ENCODE measurements around the gene SPAG16.

SPAG16 gene

GRCh38 chr2:214019229-214019972 is 735.1 kb downstream of the SPAG16 start:
- WGBS (ENCODE audit: extremely low coverage, insufficient coverage, low lambda C conversion rate): no CpG with 5 or more reads among the region's 3 CpGs
- no peak overlapping the region for H3K4me3 ChIP-seq (ENCODE audit: low read length)
- no peak overlapping the region for H3K4me2 ChIP-seq (ENCODE audit: low read length)
- no peaks in the 10 kb centered on the region for H3K27me3 ChIP-seq (ENCODE audit: insufficient read depth, low read length, poor library complexity)
- DNase-seq: no peak
- H3K36me3 ChIP-seq (ENCODE audit: control insufficient read depth, insufficient read depth, low read length): no peaks in the 10 kb centered on the region
- no peak overlapping the region for H3K27ac ChIP-seq (ENCODE audit: low read depth, low read length)
- H2BK15ac ChIP-seq (replicated peaks; ENCODE audit: low read depth): no peak overlapping the region
- H3K56ac ChIP-seq (ENCODE audit: low read length): no peak overlapping the region
- no peak overlapping the region for H3K4ac ChIP-seq (ENCODE audit: low read depth, low read length)
- no peak overlapping the region for H3K9ac ChIP-seq (ENCODE audit: low read length)
- no peak overlapping the region for H2BK5ac ChIP-seq (ENCODE audit: low read length)
- no peaks in the 10 kb centered on the region for H3K79me1 ChIP-seq (ENCODE audit: low read length)
- H3K79me2 ChIP-seq (ENCODE audit: control insufficient read depth, insufficient read depth, low read length): no peaks in the 10 kb centered on the region
- no peak overlapping the region for H3K18ac ChIP-seq (ENCODE audit: low read length)
- no peak overlapping the region for H3K23ac ChIP-seq (ENCODE audit: low read length)
- no peak overlapping the region for H4K5ac ChIP-seq (ENCODE audit: low read length)
- H2BK120ac ChIP-seq (ENCODE audit: low read depth, low read length): no peak overlapping the region
- H4K8ac ChIP-seq (ENCODE audit: low read depth, low read length): no peak overlapping the region
- no peak overlapping the region for H2AK5ac ChIP-seq (ENCODE audit: low read length)
- no peaks in the 10 kb centered on the region for H3K4me1 ChIP-seq (ENCODE audit: control insufficient read depth, low read depth, low read length)

- no CpG with 5 or more reads among the region's 4 CpGs for WGBS (ENCODE audit: extremely low coverage, insufficient coverage, low lambda C conversion rate)
- no peak overlapping the region for H2BK15ac ChIP-seq (replicated peaks; ENCODE audit: low read depth)
- H3K18ac ChIP-seq (ENCODE audit: low read length): no peak overlapping the region
- H3K23ac ChIP-seq (ENCODE audit: low read length): no peak overlapping the region
- H3K4ac ChIP-seq (ENCODE audit: low read depth, low read length): no peak overlapping the region
- H3K79me2 ChIP-seq (ENCODE audit: control insufficient read depth, insufficient read depth, low read length): no peaks in the 10 kb centered on the region
- no peak overlapping the region for H3K9ac ChIP-seq (ENCODE audit: low read length)
- H2BK120ac ChIP-seq (ENCODE audit: low read depth, low read length): no peak overlapping the region
- H3K4me2 ChIP-seq (ENCODE audit: low read length): no peak overlapping the region
- no peak overlapping the region for H3K4me3 ChIP-seq (ENCODE audit: low read length)
- H3K79me1 ChIP-seq (ENCODE audit: low read length): no peaks in the 10 kb centered on the region
- H2AK5ac ChIP-seq (ENCODE audit: low read length): no peak overlapping the region
- H4K8ac ChIP-seq (ENCODE audit: low read depth, low read length): no peak overlapping the region
- no peaks in the 10 kb centered on the region for H3K36me3 ChIP-seq (ENCODE audit: control insufficient read depth, insufficient read depth, low read length)
- H3K56ac ChIP-seq (ENCODE audit: low read length): no peak overlapping the region
- H3K4me1 ChIP-seq (ENCODE audit: control insufficient read depth, low read depth, low read length): no peaks in the 10 kb centered on the region
- H4K5ac ChIP-seq (ENCODE audit: low read length): no peak overlapping the region
- no peak for DNase-seq
- H2BK5ac ChIP-seq (ENCODE audit: low read length): no peak overlapping the region
- no peaks in the 10 kb centered on the region for H3K27me3 ChIP-seq (ENCODE audit: insufficient read depth, low read length, poor library complexity)
- H3K27ac ChIP-seq (ENCODE audit: low read depth, low read length): no peak overlapping the region
Observed at GRCh38 chr2:214019973-214020345, 735.7 kb downstream of the SPAG16 start.

- Histone ChIP-seq H3K23ac (ENCODE audit: low read length) (no peak overlapping the region), H2BK5ac (ENCODE audit: low read length) (no peak overlapping the region)
- no CpG with 5 or more reads among the region's 2 CpGs for WGBS (ENCODE audit: extremely low coverage, insufficient coverage, low lambda C conversion rate)
Observed at GRCh38 chr2:214029190-214029589, 744.9 kb downstream of the SPAG16 start.

GRCh38 chr2:214031566-214031965 is 747.3 kb downstream of the SPAG16 start:
- no peak for DNase-seq
- no CpG with 5 or more reads among the region's 1 CpG for WGBS (ENCODE audit: extremely low coverage, insufficient coverage, low lambda C conversion rate)

More at GRCh38 chr2:214029190-214029589, 744.9 kb downstream of the SPAG16 start:
- Histone ChIP-seq H3K9ac (ENCODE audit: low read length) (no peak overlapping the region), H3K4me2 (ENCODE audit: low read length) (no peak overlapping the region), H2BK120ac (ENCODE audit: low read depth, low read length) (no peak overlapping the region), H3K27ac (ENCODE audit: low read depth, low read length) (no peak overlapping the region), H3K4me3 (ENCODE audit: low read length) (no peak overlapping the region), H3K18ac (ENCODE audit: low read length) (no peak overlapping the region), H3K4me1 (ENCODE audit: control insufficient read depth, low read depth, low read length) (no peaks in the 10 kb centered on the region), H3K79me2 (ENCODE audit: control insufficient read depth, insufficient read depth, low read length) (no peaks in the 10 kb centered on the region), H2AK5ac (ENCODE audit: low read length) (no peak overlapping the region), H2BK15ac (replicated peaks; ENCODE audit: low read depth) (no peak overlapping the region), H4K8ac (ENCODE audit: low read depth, low read length) (no peak overlapping the region), H3K79me1 (ENCODE audit: low read length) (no peaks in the 10 kb centered on the region), H4K5ac (ENCODE audit: low read length) (no peak overlapping the region), H3K4ac (ENCODE audit: low read depth, low read length) (no peak overlapping the region), H3K27me3 (ENCODE audit: insufficient read depth, low read length, poor library complexity) (no peaks in the 10 kb centered on the region), H3K36me3 (ENCODE audit: control insufficient read depth, insufficient read depth, low read length) (no peaks in the 10 kb centered on the region), H3K56ac (ENCODE audit: low read length) (no peak overlapping the region)
- no peak for DNase-seq

GRCh38 chr2:214034417-214034816 is 750.2 kb downstream of the SPAG16 start:
- Histone ChIP-seq H3K79me1 (ENCODE audit: low read length) (no peaks in the 10 kb centered on the region), H3K4me3 (ENCODE audit: low read length) (no peak overlapping the region), H3K36me3 (ENCODE audit: control insufficient read depth, insufficient read depth, low read length) (no peaks in the 10 kb centered on the region), H2BK120ac (ENCODE audit: low read depth, low read length) (no peak overlapping the region), H2BK5ac (ENCODE audit: low read length) (no peak overlapping the region), H3K27ac (ENCODE audit: low read depth, low read length) (no peak overlapping the region), H3K4me1 (ENCODE audit: control insufficient read depth, low read depth, low read length) (no peaks in the 10 kb centered on the region), H2AK5ac (ENCODE audit: low read length) (no peak overlapping the region), H3K56ac (ENCODE audit: low read length) (no peak overlapping the region), H3K4ac (ENCODE audit: low read depth, low read length) (no peak overlapping the region), H3K4me2 (ENCODE audit: low read length) (no peak overlapping the region), H3K79me2 (ENCODE audit: control insufficient read depth, insufficient read depth, low read length) (no peaks in the 10 kb centered on the region), H4K5ac (ENCODE audit: low read length) (no peak overlapping the region), H2BK15ac (replicated peaks; ENCODE audit: low read depth) (no peak overlapping the region), H4K8ac (ENCODE audit: low read depth, low read length) (no peak overlapping the region), H3K23ac (ENCODE audit: low read length) (no peak overlapping the region), H3K27me3 (ENCODE audit: insufficient read depth, low read length, poor library complexity) (no peaks in the 10 kb centered on the region), H3K9ac (ENCODE audit: low read length) (no peak overlapping the region), H3K18ac (ENCODE audit: low read length) (no peak overlapping the region)
- WGBS (ENCODE audit: extremely low coverage, insufficient coverage, low lambda C conversion rate): no CpG with 5 or more reads among the region's 3 CpGs
- DNase-seq: peak; percentile 75

More at GRCh38 chr2:214031566-214031965, 747.3 kb downstream of the SPAG16 start:
- Histone ChIP-seq H4K5ac (ENCODE audit: low read length) (no peak overlapping the region), H3K79me1 (ENCODE audit: low read length) (no peaks in the 10 kb centered on the region), H2BK120ac (ENCODE audit: low read depth, low read length) (no peak overlapping the region), H3K4ac (ENCODE audit: low read depth, low read length) (no peak overlapping the region), H3K4me1 (ENCODE audit: control insufficient read depth, low read depth, low read length) (no peaks in the 10 kb centered on the region), H3K27ac (ENCODE audit: low read depth, low read length) (no peak overlapping the region), H3K4me2 (ENCODE audit: low read length) (no peak overlapping the region), H3K18ac (ENCODE audit: low read length) (no peak overlapping the region), H3K4me3 (ENCODE audit: low read length) (no peak overlapping the region), H3K23ac (ENCODE audit: low read length) (no peak overlapping the region), H2BK15ac (replicated peaks; ENCODE audit: low read depth) (no peak overlapping the region), H3K79me2 (ENCODE audit: control insufficient read depth, insufficient read depth, low read length) (no peaks in the 10 kb centered on the region), H2AK5ac (ENCODE audit: low read length) (no peak overlapping the region), H3K36me3 (ENCODE audit: control insufficient read depth, insufficient read depth, low read length) (no peaks in the 10 kb centered on the region), H3K27me3 (ENCODE audit: insufficient read depth, low read length, poor library complexity) (no peaks in the 10 kb centered on the region), H3K56ac (ENCODE audit: low read length) (no peak overlapping the region), H4K8ac (ENCODE audit: low read depth, low read length) (no peak overlapping the region), H3K9ac (ENCODE audit: low read length) (no peak overlapping the region), H2BK5ac (ENCODE audit: low read length) (no peak overlapping the region)
